Urinary bladder (tissue), 4 donors: ENCODE measurements around the gene F2RL3. TPM values are rescaled to one million over a fixed set of nuclear protein-coding genes. Genes with fewer than 3 reads are reported as not detected.
A peak's percentile ranks its signal among the peaks of the same experiment; 100 is the strongest.
"Not testable (repeated sequence)": the region's sequence is repeated elsewhere in the genome, so short reads cannot be mapped to it uniquely, and the experiment has no call there.

Experiments
- DNase-seq: peaks from one replicate; pipeline ENCODE4 v3.0.0-alpha.2; 2015; ENCODE audit errors: extremely low spot score
- H3K27ac ChIP-seq: one replicate; pipeline ENCODE4 v1.5.1; 2013; ENCODE audit warnings: low read depth, mild to moderate bottlenecking, moderate library complexity
- H3K36me3 ChIP-seq: one replicate; pipeline ENCODE4 v1.6.1; 2013; ENCODE audit warnings: mild to moderate bottlenecking, moderate library complexity; ENCODE audit not compliant: insufficient read depth
- H3K4me1 ChIP-seq: one replicate; pipeline ENCODE4 v1.6.1; 2013; ENCODE audit warnings: mild to moderate bottlenecking, moderate library complexity; ENCODE audit not compliant: insufficient read depth
- H3K4me3 ChIP-seq: one replicate; pipeline ENCODE4 v1.5.1; 2013; ENCODE audit warnings: low read depth, low read length
- WGBS: extraction: QIAGEN DNeasy Blood & Tissue Kit; methylation state at CpG from one replicate; pipeline ENCODE4 v1.1.7; 2013; 5-methylcytosine and 5-hydroxymethylcytosine counted together
- polyA plus RNA-seq: library from polyadenylated mRNA; stranded (reverse); fragments of 200-250 nt; gene quantifications from one replicate; pipeline ENCODE4 v1.2.3, GENCODE V29; 2013
- total RNA-seq: library from RNA; depleted of rRNA; stranded (reverse); fragments of >200 nt; gene quantifications from one replicate; pipeline ENCODE4 v1.2.3, GENCODE V29; 2014
- donor health status: healthy with polysubstance abuse.
- donor health status: healthy.

F2RL3 gene
- total and polyA plus RNA-seq, 2 donors: 0.63 to 5.4 TPM

GRCh38 chr19:16867211-16867610 is 21.6 kb upstream of the F2RL3 start:
- Histone ChIP-seq H3K36me3 (peaks cover 4% of the 10 kb centered on the region), H3K4me3 (no peak overlapping the region), H3K4me1 (no peaks in the 10 kb centered on the region), H3K27ac (no peak overlapping the region)
- no peak for DNase-seq
- WGBS: 96% methylated on average over 10 of the region's 10 CpGs

- H3K27ac ChIP-seq: no peak overlapping the region
- peaks cover 2% of the 10 kb centered on the region for H3K36me3 ChIP-seq
- WGBS: 92% methylated on average over 20 of the region's 20 CpGs
- H3K4me1 ChIP-seq: no peaks in the 10 kb centered on the region
- H3K4me3 ChIP-seq: no peak overlapping the region
- no peak for DNase-seq
These were observed 20.2 kb upstream of the F2RL3 start for GRCh38 chr19:16868423-16869130.

- Histone ChIP-seq H3K4me1 (no peaks in the 10 kb centered on the region), H3K4me3 (no peak overlapping the region), H3K27ac (no peak overlapping the region), H3K36me3 (peaks cover 2% of the 10 kb centered on the region)
- 95% methylated on average over 30 of the region's 30 CpGs for WGBS
- no peak for DNase-seq
These were observed 19.3 kb upstream of the F2RL3 start for GRCh38 chr19:16869331-16869972.

GRCh38 chr19:16871871-16872270 is 16.9 kb upstream of the F2RL3 start:
- no peak for DNase-seq
- H3K4me1 ChIP-seq: no peaks in the 10 kb centered on the region
- H3K4me3 ChIP-seq: no peak overlapping the region
- H3K36me3 ChIP-seq: peaks cover 6% of the 10 kb centered on the region
- H3K27ac ChIP-seq: peak overlapping the region; percentile 47
- WGBS: 48% methylated on average over 7 of the region's 7 CpGs

- H3K27ac ChIP-seq: no peak overlapping the region
- H3K36me3 ChIP-seq: peaks cover 6% of the 10 kb centered on the region
- DNase-seq: no peak
- no peak overlapping the region for H3K4me3 ChIP-seq
- H3K4me1 ChIP-seq: no peaks in the 10 kb centered on the region
- 93% methylated on average over 21 of the region's 21 CpGs for WGBS
These were observed 16.1 kb upstream of the F2RL3 start for GRCh38 chr19:16872728-16873127.

GRCh38 chr19:16873594-16873993 is 15.2 kb upstream of the F2RL3 start:
- 93% methylated on average over 3 of the region's 3 CpGs for WGBS
- no peak overlapping the region for H3K4me3 ChIP-seq
- no peak overlapping the region for H3K27ac ChIP-seq
- H3K36me3 ChIP-seq: peaks cover 10% of the 10 kb centered on the region
- H3K4me1 ChIP-seq: no peaks in the 10 kb centered on the region
- DNase-seq: no peak

GRCh38 chr19:16874250-16874977 is 14.4 kb upstream of the F2RL3 start:
- Histone ChIP-seq H3K27ac (no peak overlapping the region), H3K4me3 (no peak overlapping the region), H3K36me3 (peaks cover 12% of the 10 kb centered on the region), H3K4me1 (no peaks in the 10 kb centered on the region)
- no peak for DNase-seq
- 88% methylated on average over 1 of the region's 1 CpG for WGBS

- not testable (repeated sequence) for H3K27ac ChIP-seq, H3K4me3 ChIP-seq, H3K4me1 ChIP-seq, DNase-seq
- peaks cover 16% of the 10 kb centered on the region for H3K36me3 ChIP-seq
These were observed 13.9 kb upstream of the F2RL3 start for GRCh38 chr19:16874978-16875299.

- no peak for DNase-seq
- no peaks in the 10 kb centered on the region for H3K4me1 ChIP-seq
- H3K36me3 ChIP-seq: peaks cover 17% of the 10 kb centered on the region
- WGBS: 93% methylated on average over 39 of the region's 39 CpGs
- H3K4me3 ChIP-seq: no peak overlapping the region
- no peak overlapping the region for H3K27ac ChIP-seq
These were observed 12.9 kb upstream of the F2RL3 start for GRCh38 chr19:16875584-16876555.

- Histone ChIP-seq H3K36me3 (peaks cover 17% of the 10 kb centered on the region), H3K4me3 (no peak overlapping the region), H3K4me1 (no peaks in the 10 kb centered on the region), H3K27ac (no peak overlapping the region)
- 82% methylated on average over 12 of the region's 12 CpGs for WGBS
- DNase-seq: no peak
These were observed 11.9 kb upstream of the F2RL3 start for GRCh38 chr19:16876904-16877361.

- Histone ChIP-seq H3K27ac (no peak overlapping the region), H3K4me3 (no peak overlapping the region), H3K36me3 (peaks cover 17% of the 10 kb centered on the region), H3K4me1 (no peaks in the 10 kb centered on the region)
- DNase-seq: no peak
- WGBS: 90% methylated on average over 11 of the region's 11 CpGs
These were observed 11.2 kb upstream of the F2RL3 start for GRCh38 chr19:16877581-16877980.

GRCh38 chr19:16878181-16878965 is 10.4 kb upstream of the F2RL3 start:
- Histone ChIP-seq H3K36me3 (peaks cover 17% of the 10 kb centered on the region), H3K4me3 (no peak overlapping the region), H3K27ac (no peak overlapping the region), H3K4me1 (no peaks in the 10 kb centered on the region)
- 96% methylated on average over 55 of the region's 55 CpGs for WGBS
- no peak for DNase-seq
